CMK (cell line): ENCODE results near the gene PAN3.

Source experiments
- DNase-seq: peaks from one replicate; pipeline ENCODE4 v3.0.0-alpha.2; 2010; ENCODE audit warnings: low read depth

Gene PAN3

GRCh38 chr13:28301839-28302238 lies 163.5 kb downstream of the PAN3 start:
- DNase-seq: no peak

GRCh38 chr13:28306325-28306724 lies 168.0 kb downstream of the PAN3 start:
- no peak for DNase-seq

- DNase-seq: no peak
Measured at GRCh38 chr13:28313579-28313978, 175.2 kb downstream of the PAN3 start.

- DNase-seq: no peak
Measured at GRCh38 chr13:28314879-28315278, 176.5 kb downstream of the PAN3 start.

- DNase-seq: no peak
Measured at GRCh38 chr13:28316129-28316528, 177.8 kb downstream of the PAN3 start.

GRCh38 chr13:28316836-28317235 lies 178.5 kb downstream of the PAN3 start:
- DNase-seq: no peak

- DNase-seq: no peak
Measured at GRCh38 chr13:28318496-28318895, 180.2 kb downstream of the PAN3 start.

GRCh38 chr13:28319528-28319927 lies 181.2 kb downstream of the PAN3 start:
- DNase-seq: no peak

GRCh38 chr13:28320209-28320608 lies 181.9 kb downstream of the PAN3 start:
- DNase-seq: no peak

GRCh38 chr13:28320884-28321574 lies 182.7 kb downstream of the PAN3 start:
- DNase-seq: no peak

GRCh38 chr13:28321756-28322155 lies 183.4 kb downstream of the PAN3 start:
- no peak for DNase-seq

GRCh38 chr13:28322256-28322905 lies 184.0 kb downstream of the PAN3 start:
- DNase-seq: no peak

- no peak for DNase-seq
Measured at GRCh38 chr13:28324181-28324789, 185.9 kb downstream of the PAN3 start.

GRCh38 chr13:28325022-28325421 lies 186.7 kb downstream of the PAN3 start:
- no peak for DNase-seq

- DNase-seq: no peak
Measured at GRCh38 chr13:28326056-28326455, 187.7 kb downstream of the PAN3 start.

- no peak for DNase-seq
Measured at GRCh38 chr13:28327373-28328270, 189.3 kb downstream of the PAN3 start.

GRCh38 chr13:28328271-28328607 lies 189.9 kb downstream of the PAN3 start:
- no peak for DNase-seq

GRCh38 chr13:28329395-28330158 lies 191.2 kb downstream of the PAN3 start:
- DNase-seq: no peak

- DNase-seq: no peak
Measured at GRCh38 chr13:28333204-28333881, 195.0 kb downstream of the PAN3 start.

- DNase-seq: no peak
Measured at GRCh38 chr13:28336193-28336657, 197.9 kb downstream of the PAN3 start.
